ENCODE data around the gene MET. TPM values are rescaled to one million over a fixed set of nuclear protein-coding genes. Genes with fewer than 3 reads are reported as not detected.

Gene MET
- total RNA-seq, 1 donor from 2014 or later = 22.8 TPM

- H3K36me3 Mint-ChIP-seq = peaks cover 15% of the 10 kb centered on the region
- TF ChIP-seq, protein P1, sequence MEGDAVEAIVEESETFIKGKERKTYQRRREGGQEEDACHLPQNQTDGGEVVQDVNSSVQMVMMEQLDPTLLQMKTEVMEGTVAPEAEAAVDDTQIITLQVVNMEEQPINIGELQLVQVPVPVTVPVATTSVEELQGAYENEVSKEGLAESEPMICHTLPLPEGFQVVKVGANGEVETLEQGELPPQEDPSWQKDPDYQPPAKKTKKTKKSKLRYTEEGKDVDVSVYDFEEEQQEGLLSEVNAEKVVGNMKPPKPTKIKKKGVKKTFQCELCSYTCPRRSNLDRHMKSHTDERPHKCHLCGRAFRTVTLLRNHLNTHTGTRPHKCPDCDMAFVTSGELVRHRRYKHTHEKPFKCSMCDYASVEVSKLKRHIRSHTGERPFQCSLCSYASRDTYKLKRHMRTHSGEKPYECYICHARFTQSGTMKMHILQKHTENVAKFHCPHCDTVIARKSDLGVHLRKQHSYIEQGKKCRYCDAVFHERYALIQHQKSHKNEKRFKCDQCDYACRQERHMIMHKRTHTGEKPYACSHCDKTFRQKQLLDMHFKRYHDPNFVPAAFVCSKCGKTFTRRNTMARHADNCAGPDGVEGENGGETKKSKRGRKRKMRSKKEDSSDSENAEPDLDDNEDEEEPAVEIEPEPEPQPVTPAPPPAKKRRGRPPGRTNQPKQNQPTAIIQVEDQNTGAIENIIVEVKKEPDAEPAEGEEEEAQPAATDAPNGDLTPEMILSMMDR (IDR thresholded peaks at IDR 0.05; ENCODE audit: unreplicated experiment) = no peak
- DNase-seq (ENCODE audit: low spot score in 2 of 2, unreplicated experiment in 2 of 2) = no peak
- H3K9me3 Mint-ChIP-seq = no peaks in the 10 kb centered on the region
- H3K27ac Mint-ChIP-seq = no peak overlapping the region
- H3K4me3 Mint-ChIP-seq = no peak overlapping the region
- H3K27me3 Mint-ChIP-seq (ENCODE audit: low read depth) = no peaks in the 10 kb centered on the region
- H3K4me1 Mint-ChIP-seq = peaks cover 28% of the 10 kb centered on the region
These were observed 27.7 kb downstream of the MET start for GRCh38 chr7:116699722-116700120.

DNA sequence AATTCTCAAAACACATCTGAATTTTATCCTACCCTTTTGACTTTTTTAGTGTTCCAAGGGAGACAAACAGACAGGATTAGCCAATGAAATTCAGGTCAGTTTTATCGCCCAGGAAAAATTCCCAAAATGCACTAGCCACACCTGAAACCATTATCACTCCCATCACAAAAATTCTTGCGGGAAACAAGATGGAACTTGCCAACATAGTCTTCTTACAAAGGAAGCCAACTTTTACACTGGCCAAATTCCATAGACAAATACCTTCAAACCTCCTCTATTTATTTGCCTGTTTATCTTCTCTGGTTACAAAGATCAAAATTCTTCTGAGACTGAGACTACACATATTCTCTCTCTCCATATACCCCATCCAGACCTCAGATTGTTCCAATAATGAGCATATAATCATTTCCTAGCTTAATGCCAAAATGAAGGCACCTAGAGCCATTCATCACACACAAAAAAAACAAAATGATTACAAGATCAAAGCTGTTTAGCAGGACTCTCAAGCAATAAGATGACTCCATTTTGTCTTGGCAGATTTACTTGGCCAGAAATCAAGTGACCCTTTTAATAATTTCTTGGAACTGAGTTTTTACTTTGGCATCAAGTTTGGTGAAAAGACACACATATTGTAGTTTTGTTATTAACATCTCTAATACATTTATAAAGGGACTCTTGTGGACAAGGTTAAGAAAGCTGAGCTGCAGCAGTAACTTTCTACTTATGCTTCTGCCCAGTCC, 30.2 kb downstream of the MET start:
- no peak for DNase-seq (ENCODE audit: low spot score in 2 of 2, unreplicated experiment in 2 of 2)
- no peak overlapping the region for H3K4me3 Mint-ChIP-seq
- no peaks in the 10 kb centered on the region for H3K9me3 Mint-ChIP-seq
- H3K27ac Mint-ChIP-seq = peak overlapping the region; percentile 5
- TF ChIP-seq, protein P1 (IDR thresholded peaks at IDR 0.05; ENCODE audit: unreplicated experiment) = no peak
- H3K27me3 Mint-ChIP-seq (ENCODE audit: low read depth) = no peaks in the 10 kb centered on the region
- H3K4me1 Mint-ChIP-seq = peaks cover 42% of the 10 kb centered on the region
- H3K36me3 Mint-ChIP-seq = no peaks in the 10 kb centered on the region

- H3K27me3 Mint-ChIP-seq (ENCODE audit: low read depth) = no peaks in the 10 kb centered on the region
- no peaks in the 10 kb centered on the region for H3K9me3 Mint-ChIP-seq
- H3K4me1 Mint-ChIP-seq = peaks cover 42% of the 10 kb centered on the region
- H3K4me3 Mint-ChIP-seq = no peak overlapping the region
- no peak overlapping the region for H3K27ac Mint-ChIP-seq
- H3K36me3 Mint-ChIP-seq = no peaks in the 10 kb centered on the region
- TF ChIP-seq, protein P1 (IDR thresholded peaks at IDR 0.05; ENCODE audit: unreplicated experiment) = no peak
- DNase-seq (ENCODE audit: low spot score in 2 of 2, unreplicated experiment in 2 of 2) = no peak
These were observed 32.7 kb downstream of the MET start for GRCh38 chr7:116704650-116705228.

GRCh38 chr7:116705419-116705818, 33.4 kb downstream of the MET start:
- Mint-ChIP-seq H3K27me3 (ENCODE audit: low read depth) (no peaks in the 10 kb centered on the region), H3K4me1 (peaks cover 48% of the 10 kb centered on the region), H3K36me3 (no peaks in the 10 kb centered on the region), H3K9me3 (no peaks in the 10 kb centered on the region), H3K27ac (no peak overlapping the region), H3K4me3 (no peak overlapping the region)
- TF ChIP-seq, protein P1 (IDR thresholded peaks at IDR 0.05; ENCODE audit: unreplicated experiment) = no peak
- DNase-seq (ENCODE audit: low spot score in 2 of 2, unreplicated experiment in 2 of 2) = no peak

- no peak for DNase-seq (ENCODE audit: low spot score in 2 of 2, unreplicated experiment in 2 of 2)
- Mint-ChIP-seq H3K9me3 (peaks cover 2% of the 10 kb centered on the region), H3K27ac (peak overlapping the region; percentile 52), H3K27me3 (ENCODE audit: low read depth) (no peaks in the 10 kb centered on the region), H3K4me3 (no peak overlapping the region), H3K36me3 (peaks cover 2% of the 10 kb centered on the region), H3K4me1 (peaks cover 48% of the 10 kb centered on the region)
- TF ChIP-seq, protein P1 (IDR thresholded peaks at IDR 0.05; ENCODE audit: unreplicated experiment) = no peak
These were observed 34.7 kb downstream of the MET start for GRCh38 chr7:116706668-116707126.

Measured in mesothelial cell of epicardium (in vitro differentiated cells).